HEK293 (cell line): ENCODE measurements around the gene ZSCAN30.

Source experiments
- CTCF ChIA-PET: fragments of 350-600 bp; formaldehyde crosslinking; extraction: SDS; loops from one replicate; lab custom pipeline; 2021; ENCODE audit warnings: antibody characterized with exemption; lab: Yijun Ruan, JAX
- POLR2A ChIA-PET: fragments of 300-600 bp; formaldehyde crosslinking; extraction: SDS; loops from one replicate; lab custom pipeline; 2020; ENCODE audit warnings: antibody characterized with exemption, inconsistent platforms; lab: Yijun Ruan, JAX
- H3K27ac ChIP-seq: fragments of 200-500 bp; sonication (Bioruptor generic); 2 replicates; pipeline ENCODE4 v1.5.1; 2014; ENCODE audit warnings: low read depth, low read length, control low read depth, inconsistent platforms; ENCODE audit errors: extremely low read depth
- H3K36me3 ChIP-seq, 2 experiments: fragments of 200-500 bp in 1 of 2; sonication (Bioruptor generic) in 1 of 2; 1 replicate in 1 of 2; 2 replicates in 1 of 2; pipeline ENCODE4 v1.5.1; 2014 to 2017; ENCODE audit warnings: inconsistent platforms in 2 of 2, low read length in 2 of 2; ENCODE audit not compliant: control insufficient read depth in 2 of 2, insufficient read depth in 1 of 2
- H3K4me1 ChIP-seq: fragments of 200-500 bp; sonication (Bioruptor generic); 2 replicates; pipeline ENCODE4 v1.5.1; 2014; ENCODE audit warnings: mild to moderate bottlenecking, low read length, inconsistent platforms; ENCODE audit not compliant: control insufficient read depth, insufficient read depth
- H3K4me3 ChIP-seq: 2 replicates; pipeline ENCODE4 v1.5.1; 2011; ENCODE audit warnings: low read depth, mild to moderate bottlenecking, control low read depth, low read length, moderate library complexity
- H3K9me3 ChIP-seq: fragments of 200-500 bp; sonication (Bioruptor generic); 2 replicates; pipeline ENCODE4 v1.5.1; 2014; ENCODE audit warnings: low read depth, low read length, inconsistent platforms; ENCODE audit not compliant: control insufficient read depth, insufficient read depth
- BCL11A ChIP-seq: fragments of 450-650 bp; formaldehyde crosslinking; IDR thresholded peaks from 2 replicates; pipeline ENCODE4 v1.5.1; 2016; ENCODE audit warnings: low read depth, missing biosample characterization, missing genetic modification characterization
- BCL6B ChIP-seq: fragments of 450-650 bp; formaldehyde crosslinking; IDR thresholded peaks from 2 replicates; pipeline ENCODE4 v1.5.1; 2017; ENCODE audit warnings: missing biosample characterization, missing genetic modification characterization
- GLI2 ChIP-seq: fragments of 450-650 bp; formaldehyde crosslinking; IDR thresholded peaks from 2 replicates; pipeline ENCODE4; 2017; ENCODE audit warnings: missing biosample characterization, missing genetic modification characterization, low read depth, borderline replicate concordance
- GLI4 ChIP-seq: fragments of 450-650 bp; formaldehyde crosslinking; IDR thresholded peaks from 2 replicates; pipeline ENCODE4 v1.5.1; 2016; ENCODE audit warnings: missing biosample characterization, missing genetic modification characterization
- KLF9 ChIP-seq: fragments of 450-650 bp; formaldehyde crosslinking; IDR thresholded peaks from 2 replicates; pipeline ENCODE4 v1.5.1; 2016; ENCODE audit warnings: missing biosample characterization, missing genetic modification characterization, low read depth
- MEIS1 ChIP-seq: sonication (generic); formaldehyde crosslinking; IDR thresholded peaks from 2 replicates; pipeline ENCODE4 v1.8.1; 2022; ENCODE audit warnings: missing genetic modification reagents, mild to moderate bottlenecking, borderline replicate concordance
- RBAK ChIP-seq: fragments of 450-650 bp; formaldehyde crosslinking; IDR thresholded peaks from 2 replicates; pipeline ENCODE4 v1.5.1; 2016; ENCODE audit warnings: missing biosample characterization, missing genetic modification characterization
- REPIN1 ChIP-seq: fragments of 450-650 bp; formaldehyde crosslinking; IDR thresholded peaks from 2 replicates; pipeline ENCODE4 v1.5.1; 2017; ENCODE audit warnings: missing biosample characterization, missing genetic modification characterization, low read depth
- SP2 ChIP-seq: fragments of 450-650 bp; formaldehyde crosslinking; IDR thresholded peaks from 2 replicates; pipeline ENCODE4 v1.5.1; 2016; ENCODE audit warnings: missing biosample characterization, missing genetic modification characterization
- TRIM28 ChIP-seq: IDR thresholded peaks from 2 replicates; pipeline ENCODE4 v1.6.1; 2011; ENCODE audit warnings: low read length, control low read depth, borderline replicate concordance
- ZBTB20 ChIP-seq: fragments of 450-650 bp; formaldehyde crosslinking; IDR thresholded peaks from 2 replicates; pipeline ENCODE4 v1.5.1; 2016; ENCODE audit warnings: missing biosample characterization, missing genetic modification characterization
- ZBTB8A ChIP-seq: fragments of 450-650 bp; formaldehyde crosslinking; IDR thresholded peaks from 2 replicates; pipeline ENCODE4 v1.5.1; 2016; ENCODE audit warnings: missing biosample characterization, missing genetic modification characterization
- ZNF174 ChIP-seq: fragments of 450-650 bp; formaldehyde crosslinking; IDR thresholded peaks from 2 replicates; pipeline ENCODE4 v1.5.0; 2017; ENCODE audit warnings: missing biosample characterization, mild to moderate bottlenecking, missing genetic modification characterization
- ZNF335 ChIP-seq: fragments of 450-650 bp; formaldehyde crosslinking; conservative IDR thresholded peaks from 2 replicates; pipeline ENCODE4 v1.5.1; 2016; ENCODE audit warnings: missing biosample characterization, missing genetic modification characterization
- ZNF37A ChIP-seq: fragments of 450-650 bp; IDR thresholded peaks from 2 replicates; pipeline ENCODE4 v1.5.1; 2018; ENCODE audit warnings: missing biosample characterization, missing genetic modification characterization
- ZNF433 ChIP-seq: fragments of 450-650 bp; formaldehyde crosslinking; IDR thresholded peaks from 2 replicates; pipeline ENCODE4 v1.5.1; 2016; ENCODE audit warnings: missing biosample characterization, missing genetic modification characterization, low read depth
- ZNF529 ChIP-seq: fragments of 450-650 bp; formaldehyde crosslinking; IDR thresholded peaks from 2 replicates; pipeline ENCODE4 v1.5.1; 2017; ENCODE audit warnings: missing genetic modification characterization, missing biosample characterization; ENCODE audit not compliant: insufficient replicate concordance
- ZNF596 ChIP-seq: fragments of 450-650 bp; IDR thresholded peaks from 2 replicates; pipeline ENCODE4 v1.5.0; 2018; ENCODE audit warnings: missing biosample characterization, mild to moderate bottlenecking, missing genetic modification characterization, moderate library complexity
- ZNF600 ChIP-seq: fragments of 450-650 bp; formaldehyde crosslinking; IDR thresholded peaks from 2 replicates; pipeline ENCODE4 v1.5.1; 2016; ENCODE audit warnings: missing biosample characterization, missing genetic modification characterization
- ZNF792 ChIP-seq: fragments of 450-650 bp; formaldehyde crosslinking; IDR thresholded peaks from 2 replicates; pipeline ENCODE4 v1.5.1; 2016; ENCODE audit warnings: missing biosample characterization, missing genetic modification characterization
- ZNF837 ChIP-seq: fragments of 450-650 bp; formaldehyde crosslinking; IDR thresholded peaks from 2 replicates; pipeline ENCODE4 v1.5.1; 2016; ENCODE audit warnings: missing biosample characterization, missing genetic modification characterization
- TF ChIP-seq, protein P1 (sequence below): fragments of 450-650 bp; formaldehyde crosslinking; IDR thresholded peaks from 2 replicates; pipeline ENCODE4 v1.5.1; 2016; ENCODE audit warnings: missing biosample characterization, missing genetic modification characterization
- TF ChIP-seq, protein P2 (sequence below): fragments of 450-650 bp; IDR thresholded peaks from 2 replicates; pipeline ENCODE4 v1.5.1; 2018; ENCODE audit warnings: missing biosample characterization, mild to moderate bottlenecking, missing genetic modification characterization

The ZSCAN30 gene

DNA sequence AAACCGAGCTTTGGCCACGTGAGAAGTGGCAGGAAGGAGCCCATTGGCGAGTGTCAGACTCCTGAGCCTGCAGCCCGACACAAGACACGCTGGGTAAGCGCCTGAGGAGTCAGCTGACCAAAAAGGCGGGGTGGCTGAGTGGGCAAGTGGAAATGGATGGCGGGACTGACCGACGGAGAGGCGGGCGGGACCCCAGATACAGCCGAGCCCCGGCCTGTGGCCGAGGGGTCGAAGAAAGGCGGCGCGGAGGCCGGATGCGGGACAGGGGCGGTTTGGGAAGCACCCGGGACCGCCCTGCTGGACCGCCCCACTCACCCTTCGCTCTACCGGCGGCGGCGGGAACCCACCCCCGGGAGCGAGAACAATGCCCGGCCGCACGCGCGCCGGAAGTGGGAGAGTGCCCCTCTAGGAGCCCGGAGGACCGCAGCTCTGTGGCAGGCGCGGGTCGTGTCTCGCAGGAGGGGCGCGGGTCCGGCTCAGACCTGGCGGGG is 22.8 kb downstream of the ZSCAN30 start:
- H3K36me3 ChIP-seq = peaks cover 0 to 28% of the 10 kb centered on the region in 2 experiments; a peak in 1 of 3 replicates
- TF ChIP-seq ZNF37A (tag by site-specific recombination) (no peak), MEIS1 (no peak), ZNF792 (no peak), KLF9 (no peak), GLI2 (no peak), ZBTB20 (tag by site-specific recombination) (no peak), BCL11A (tag by site-specific recombination) (no peak), ZNF433 (tag by site-specific recombination) (no peak), SP2 (tag by site-specific recombination) (no peak)
- TF ChIP-seq, protein P1, sequence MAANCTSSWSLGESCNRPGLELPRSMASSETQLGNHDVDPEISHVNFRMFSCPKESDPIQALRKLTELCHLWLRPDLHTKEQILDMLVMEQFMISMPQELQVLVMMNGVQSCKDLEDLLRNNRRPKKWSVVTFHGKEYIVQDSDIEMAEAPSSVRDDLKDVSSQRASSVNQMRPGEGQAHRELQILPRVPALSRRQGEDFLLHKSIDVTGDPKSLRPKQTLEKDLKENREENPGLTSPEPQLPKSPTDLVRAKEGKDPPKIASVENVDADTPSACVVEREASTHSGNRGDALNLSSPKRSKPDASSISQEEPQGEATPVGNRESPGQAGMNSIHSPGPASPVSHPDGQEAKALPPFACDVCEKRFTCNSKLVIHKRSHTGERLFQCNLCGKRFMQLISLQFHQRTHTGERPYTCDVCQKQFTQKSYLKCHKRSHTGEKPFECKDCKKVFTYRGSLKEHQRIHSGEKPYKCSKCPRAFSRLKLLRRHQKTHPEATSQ = no peak
- TF ChIP-seq, all 188 proteins: peak for 0
- ChIA-PET CTCF (no interaction called here), POLR2A (no interaction called here)
- H3K9me3 ChIP-seq = no peaks in the 10 kb centered on the region
- no peak overlapping the region for H3K4me3 ChIP-seq
- no peak overlapping the region for H3K27ac ChIP-seq
- no peaks in the 10 kb centered on the region for H3K4me1 ChIP-seq

DNA sequence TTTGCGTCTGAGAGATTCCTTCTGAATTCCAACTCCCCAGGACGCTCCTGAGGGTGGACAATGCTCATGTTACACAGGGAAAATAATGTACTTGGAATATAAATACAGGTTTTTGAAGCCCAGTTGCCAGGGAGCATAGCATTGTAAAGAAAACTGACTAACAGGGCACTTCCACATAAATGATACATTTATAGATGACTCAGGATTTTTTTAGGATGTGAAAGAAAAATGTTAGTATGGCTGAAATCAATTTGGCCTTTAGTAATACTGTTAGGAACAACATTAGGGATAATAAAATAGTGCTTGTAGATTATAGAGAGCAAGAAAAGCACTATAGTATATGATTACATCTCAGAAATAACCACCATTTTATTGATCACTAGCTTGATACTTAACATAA is 25.6 kb downstream of the ZSCAN30 start:
- no peaks in the 10 kb centered on the region for H3K9me3 ChIP-seq
- H3K27ac ChIP-seq = no peak overlapping the region
- POLR2A ChIA-PET = no interaction called here
- no peak for TF ChIP-seq ZNF335
- TF ChIP-seq, all 188 proteins: peak for 0
- H3K36me3 ChIP-seq = peaks cover 0 to 49% of the 10 kb centered on the region in 2 experiments; a peak in 1 of 3 replicates
- CTCF ChIA-PET = no interaction called here
- H3K4me3 ChIP-seq = no peak overlapping the region
- H3K4me1 ChIP-seq = no peaks in the 10 kb centered on the region

GRCh38 chr18:35256947-35257346 is 33.1 kb downstream of the ZSCAN30 start:
- Histone ChIP-seq H3K4me3 (no peak overlapping the region), H3K4me1 (no peaks in the 10 kb centered on the region), H3K36me3 (peaks cover 0 to 67% of the 10 kb centered on the region in 2 experiments; a peak in 1 of 3 replicates)
- TF ChIP-seq BCL11A (tag by site-specific recombination) = no peak
- TF ChIP-seq ZNF529 = no peak
- TF ChIP-seq BCL6B (tag by site-specific recombination) = no peak
- TF ChIP-seq REPIN1 = no peak
- TF ChIP-seq, protein P2, sequence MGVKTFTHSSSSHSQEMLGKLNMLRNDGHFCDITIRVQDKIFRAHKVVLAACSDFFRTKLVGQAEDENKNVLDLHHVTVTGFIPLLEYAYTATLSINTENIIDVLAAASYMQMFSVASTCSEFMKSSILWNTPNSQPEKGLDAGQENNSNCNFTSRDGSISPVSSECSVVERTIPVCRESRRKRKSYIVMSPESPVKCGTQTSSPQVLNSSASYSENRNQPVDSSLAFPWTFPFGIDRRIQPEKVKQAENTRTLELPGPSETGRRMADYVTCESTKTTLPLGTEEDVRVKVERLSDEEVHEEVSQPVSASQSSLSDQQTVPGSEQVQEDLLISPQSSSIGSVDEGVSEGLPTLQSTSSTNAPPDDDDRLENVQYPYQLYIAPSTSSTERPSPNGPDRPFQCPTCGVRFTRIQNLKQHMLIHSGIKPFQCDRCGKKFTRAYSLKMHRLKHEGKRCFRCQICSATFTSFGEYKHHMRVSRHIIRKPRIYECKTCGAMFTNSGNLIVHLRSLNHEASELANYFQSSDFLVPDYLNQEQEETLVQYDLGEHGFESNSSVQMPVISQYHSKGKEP (tag by site-specific recombination) = no peak
- no peak for TF ChIP-seq ZNF596 (tag by site-specific recombination)
- TF ChIP-seq ZBTB8A = no peak
- no peak for TF ChIP-seq TRIM28
- no peak for TF ChIP-seq ZNF174 (tag by site-specific recombination)
- no peak for TF ChIP-seq ZNF37A (tag by site-specific recombination)
- TF ChIP-seq ZNF600 (tag by site-specific recombination) = no peak
- TF ChIP-seq RBAK = no peak
- no peak for TF ChIP-seq GLI4
- no peak for TF ChIP-seq ZNF837
- TF ChIP-seq, all 188 proteins: peak for 0
- no peak overlapping the region for H3K27ac ChIP-seq
- POLR2A ChIA-PET = interaction anchor here (1.3 kb wide), 1 partner anchor 16 kb away, joined by 4 read pairs; the partner anchor contains the start of gene ZNF397
- CTCF ChIA-PET = no interaction called here
- H3K9me3 ChIP-seq = no peaks in the 10 kb centered on the region; the same call in 1 of the 2 replicates
